T-helper 2 cell treated with Interferon-gamma antibody and Interleukin-4, amounts not matched to agents 100 ng/mL and 5 ng/mL, for 36 hours (primary cell): ENCODE measurements around the gene FOXP1. TPM values are rescaled to one million over a fixed set of nuclear protein-coding genes. Genes with fewer than 3 reads are reported as not detected.
"Not testable (repeated sequence)": the region's sequence is repeated elsewhere in the genome, so short reads cannot be mapped to it uniquely, and the experiment has no call there.

Experiments used
- intact Hi-C: fragments of 100-400 bp; cut with micrococcal nuclease; formaldehyde crosslinking; loops from one replicate; pipeline ENCODE4 v1.15.1; 2023
- total RNA-seq: library from RNA; stranded (reverse); gene quantifications from 2 replicates; pipeline ENCODE4 v1.2.3, GENCODE V29; 2022

FOXP1 gene
- total RNA-seq, 1 donor from 2014 or later = 113 TPM

DNA sequence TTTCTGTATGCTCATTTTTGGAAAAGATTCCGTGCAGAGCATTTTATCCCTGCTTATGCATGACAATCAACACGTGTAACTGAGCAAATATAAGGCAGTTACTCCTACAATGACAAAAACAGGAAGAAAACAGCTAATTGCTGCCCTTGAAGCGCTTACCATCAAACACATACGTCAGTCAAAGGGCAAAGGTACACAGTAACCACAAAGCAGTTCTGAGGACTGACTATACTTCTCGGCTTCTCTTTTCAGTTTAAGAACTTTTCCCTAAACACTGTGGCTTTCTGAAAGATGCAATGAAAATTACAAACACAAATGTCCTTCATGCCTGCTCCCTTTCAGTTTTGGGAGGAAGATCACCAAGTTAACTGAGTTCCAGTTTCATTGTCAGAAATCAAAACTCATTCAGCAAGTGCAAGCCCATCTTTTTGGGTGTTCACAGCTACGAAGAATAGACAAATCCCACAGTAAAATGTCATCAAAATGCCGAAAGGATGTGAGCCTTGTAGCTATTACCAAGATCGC lies 602.8 kb downstream of the FOXP1 start:
- intact Hi-C loops = no loop called here

- intact Hi-C loops = no loop called here
These were observed 603.4 kb downstream of the FOXP1 start for GRCh38 chr3:70979983-70980645.

DNA sequence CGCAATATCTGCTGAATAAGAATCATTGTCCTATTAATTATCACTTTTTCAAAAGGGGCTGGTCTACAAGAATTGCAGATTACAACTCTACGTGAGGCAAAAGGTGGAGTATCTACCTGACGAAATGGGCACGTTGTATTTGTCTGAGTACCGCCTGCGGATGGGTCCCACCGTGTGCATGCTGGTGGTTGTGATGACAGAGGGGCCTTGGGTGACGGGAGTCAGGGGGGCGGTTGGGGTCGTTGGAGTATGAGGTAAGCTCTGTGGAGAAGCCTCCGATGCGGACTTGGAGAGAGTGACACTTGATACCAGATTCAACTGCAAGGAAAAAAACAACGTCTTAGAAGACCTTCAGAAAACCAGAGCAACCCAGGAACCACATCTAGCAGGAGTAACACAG lies 605.8 kb downstream of the FOXP1 start:
- intact Hi-C loops = no loop called here

DNA sequence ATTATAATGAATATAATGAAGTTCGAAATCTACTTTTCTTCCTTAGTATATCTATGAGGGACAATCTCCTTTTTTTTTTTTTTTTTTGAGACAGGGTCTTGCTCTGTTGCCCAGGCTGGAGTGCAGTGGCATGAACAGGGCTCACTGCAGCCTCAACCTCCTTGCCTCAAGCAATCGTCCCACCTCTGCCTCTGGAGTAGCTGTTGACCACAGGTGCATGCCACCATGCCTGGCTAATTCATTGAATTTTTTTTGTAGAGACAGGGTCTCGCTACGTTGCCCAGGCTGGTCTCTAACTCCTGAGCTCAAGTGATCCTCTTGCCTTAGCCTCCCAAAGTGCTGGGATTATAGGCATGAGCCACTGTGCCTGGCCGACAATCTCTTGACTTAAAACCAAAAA lies 607.5 kb downstream of the FOXP1 start:
- intact Hi-C loops = not testable (repeated sequence)

DNA sequence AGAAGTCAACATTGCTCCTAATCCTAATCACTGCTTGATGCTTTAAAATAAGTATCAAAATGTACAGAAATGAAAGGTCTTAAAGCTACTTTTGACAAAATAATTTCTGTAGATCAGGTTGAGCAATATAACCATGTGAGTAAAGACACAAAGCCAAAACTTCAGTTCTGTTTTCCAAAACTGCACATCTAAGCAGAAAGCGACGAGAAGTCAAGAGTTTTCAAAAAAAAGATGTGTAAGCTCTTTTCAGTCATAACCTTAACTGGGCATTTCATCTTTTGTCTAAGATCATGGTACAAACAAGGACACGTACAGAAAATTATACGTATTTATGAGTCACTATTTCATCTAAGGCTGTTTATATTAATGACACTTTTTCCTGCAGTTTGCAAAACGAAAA lies 608.8 kb downstream of the FOXP1 start:
- intact Hi-C loops = no loop called here

- intact Hi-C loops = no loop called here
These were observed 610.0 kb downstream of the FOXP1 start for GRCh38 chr3:70973558-70973957.

GRCh38 chr3:70972855-70973254 lies 610.7 kb downstream of the FOXP1 start:
- intact Hi-C loops = no loop called here

- intact Hi-C loops = no loop called here
These were observed 612.6 kb downstream of the FOXP1 start for GRCh38 chr3:70970952-70971351.

GRCh38 chr3:70970171-70970570 lies 613.4 kb downstream of the FOXP1 start:
- intact Hi-C loops = no loop called here

GRCh38 chr3:70963431-70964275 lies 619.9 kb downstream of the FOXP1 start:
- intact Hi-C loops = no loop called here

DNA sequence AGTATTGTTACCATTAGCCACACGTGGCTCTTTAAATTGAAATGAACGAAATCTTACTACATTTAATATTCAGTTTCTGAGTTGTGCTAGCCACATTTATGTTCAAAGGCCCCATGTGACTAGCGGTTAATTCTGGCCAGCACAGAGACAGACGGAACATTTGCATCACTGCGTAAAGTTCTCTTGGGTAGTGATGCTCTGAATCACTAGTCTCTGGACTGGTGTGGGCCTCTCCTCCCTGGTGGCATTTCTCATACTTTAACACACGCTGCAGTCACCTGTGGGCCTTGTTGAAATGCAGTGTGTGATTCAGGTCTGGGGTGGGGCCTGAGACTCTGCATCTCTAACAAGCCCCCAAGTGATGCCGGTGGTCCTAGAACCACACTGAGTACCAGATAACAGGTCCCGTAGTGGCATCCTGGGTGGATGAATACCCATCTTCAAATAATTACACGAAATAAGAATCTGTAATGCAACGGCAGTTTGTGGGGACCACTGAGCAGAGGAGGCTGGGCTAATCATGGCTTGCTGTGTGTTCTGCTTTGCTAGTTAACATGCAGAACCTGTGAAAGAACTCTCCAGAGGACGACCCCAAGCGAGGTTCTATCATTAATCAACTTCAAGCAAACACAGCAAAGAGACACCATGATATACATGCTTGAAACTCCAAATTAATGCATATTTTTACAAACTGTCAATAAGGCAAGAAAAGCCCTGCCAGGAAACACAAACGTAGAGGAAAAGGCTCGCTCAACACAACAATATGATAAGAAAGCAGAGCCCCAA lies 623.8 kb downstream of the FOXP1 start:
- intact Hi-C loops = no loop called here

DNA sequence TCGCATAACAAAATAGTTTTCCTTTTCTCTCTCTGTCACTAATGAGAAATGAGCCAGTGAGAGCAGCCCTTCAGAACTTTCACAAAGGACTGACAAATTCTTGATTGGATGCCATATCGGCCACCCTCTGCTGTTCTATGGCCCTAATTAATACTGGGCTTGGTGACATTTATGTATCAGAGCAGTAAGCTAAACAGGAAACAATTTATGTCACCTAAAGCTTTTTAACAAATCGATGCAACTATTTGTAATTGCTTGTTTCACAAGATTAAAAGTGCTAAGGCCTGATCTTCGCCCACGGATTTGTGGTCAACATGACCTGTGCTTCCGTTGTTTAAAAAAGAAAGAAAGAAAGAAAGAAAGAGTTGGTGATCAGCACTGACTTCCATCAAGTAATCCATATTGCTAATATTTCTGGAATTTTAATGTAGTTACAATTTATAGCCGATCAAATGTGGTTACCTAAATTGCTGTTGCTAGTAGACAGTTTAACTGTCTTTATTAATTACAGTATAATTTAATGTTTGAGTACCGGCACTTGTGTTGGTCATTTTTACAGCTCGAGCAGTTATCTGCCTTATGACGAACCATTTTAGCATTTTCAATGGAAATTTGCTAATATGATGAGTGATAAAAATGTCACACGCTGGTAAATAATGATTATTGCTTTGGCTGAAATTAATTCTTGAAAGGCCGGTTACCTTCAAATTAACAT lies 631.3 kb downstream of the FOXP1 start:
- intact Hi-C loops = no loop called here

- intact Hi-C loops = no loop called here
These were observed 632.2 kb downstream of the FOXP1 start for GRCh38 chr3:70951316-70951715.

GRCh38 chr3:70947579-70947978 lies 635.9 kb downstream of the FOXP1 start:
- intact Hi-C loops = no loop called here

GRCh38 chr3:70943886-70944285 lies 639.6 kb downstream of the FOXP1 start:
- intact Hi-C loops = no loop called here

GRCh38 chr3:70933105-70933810 lies 650.3 kb downstream of the FOXP1 start:
- intact Hi-C loops = no loop called here

DNA sequence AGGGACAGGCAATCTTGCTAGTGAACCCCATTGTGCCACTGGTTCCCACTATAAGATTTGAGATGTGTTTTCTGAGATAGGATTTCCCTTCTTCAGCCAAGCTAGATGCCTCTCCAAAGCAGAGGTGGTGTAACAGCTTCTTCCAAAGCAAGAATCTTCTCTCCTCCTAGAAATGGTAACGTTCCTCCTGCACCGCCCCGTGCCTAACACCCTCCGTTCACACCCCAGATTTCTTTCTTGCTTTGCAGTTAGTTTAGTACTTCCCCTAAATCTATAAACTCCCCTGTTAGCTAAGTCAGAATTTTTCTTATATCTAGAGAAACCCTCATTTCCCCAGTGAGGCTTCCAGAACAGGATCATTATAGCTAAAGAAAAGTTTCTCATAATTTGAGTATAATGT lies 653.5 kb downstream of the FOXP1 start:
- intact Hi-C loops = no loop called here

DNA sequence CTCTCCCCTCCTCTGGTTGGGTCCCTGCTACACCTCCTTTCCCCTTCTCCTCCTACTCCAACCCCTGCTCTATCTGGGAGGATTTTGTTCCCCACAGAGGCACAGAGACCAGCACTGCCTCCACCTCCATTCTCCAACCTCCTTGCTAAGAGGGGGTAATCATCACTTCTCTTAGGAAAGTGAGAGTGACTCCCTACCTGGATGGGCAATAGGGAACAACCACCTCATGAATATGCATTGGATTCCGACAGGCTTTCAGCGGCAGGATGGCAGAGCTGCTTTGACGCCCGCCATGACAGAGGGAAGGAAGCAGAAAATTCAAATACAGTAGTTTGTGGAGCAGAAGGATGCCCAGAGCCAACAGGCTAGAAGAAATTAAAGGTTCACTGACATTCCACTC lies 656.3 kb downstream of the FOXP1 start:
- intact Hi-C loops = no loop called here

DNA sequence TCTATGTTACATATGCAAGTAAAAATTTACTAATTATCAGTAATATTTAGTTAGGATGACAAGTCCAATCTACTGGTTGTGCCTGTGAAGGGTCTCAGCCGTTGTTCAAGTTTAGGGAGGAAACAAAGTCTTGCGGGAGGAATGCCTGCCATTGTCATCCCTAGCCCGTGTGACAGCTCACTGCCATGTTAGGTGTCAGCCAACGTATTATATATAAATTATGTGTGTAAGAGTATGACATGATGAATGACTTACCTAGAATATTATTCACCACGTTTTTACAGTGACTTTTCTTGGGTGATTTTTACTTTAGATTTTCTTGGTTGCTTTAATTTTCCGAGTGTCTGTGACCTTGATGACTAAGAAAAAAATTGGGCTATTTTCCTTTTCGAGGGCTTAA lies 656.7 kb downstream of the FOXP1 start:
- intact Hi-C loops = no loop called here

DNA sequence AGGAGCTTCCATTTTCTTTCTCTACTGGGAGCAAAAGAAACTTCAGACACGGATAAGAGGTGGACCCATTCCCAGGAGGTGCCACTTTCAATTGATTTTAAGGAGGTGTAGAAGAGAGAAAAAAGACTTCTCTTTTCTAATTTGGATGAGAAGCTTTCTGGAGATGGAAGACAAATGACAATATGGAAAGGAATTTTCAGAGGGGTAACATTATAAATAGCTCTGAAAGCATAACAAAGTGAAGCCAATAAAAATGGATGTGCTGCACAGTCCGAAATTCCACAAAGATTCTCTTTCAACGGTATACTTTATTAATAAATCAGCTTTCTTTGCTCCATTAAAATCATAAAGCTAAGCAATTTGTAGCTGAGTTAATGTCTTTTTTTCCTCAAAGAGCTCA lies 663.9 kb downstream of the FOXP1 start:
- intact Hi-C loops = no loop called here

DNA sequence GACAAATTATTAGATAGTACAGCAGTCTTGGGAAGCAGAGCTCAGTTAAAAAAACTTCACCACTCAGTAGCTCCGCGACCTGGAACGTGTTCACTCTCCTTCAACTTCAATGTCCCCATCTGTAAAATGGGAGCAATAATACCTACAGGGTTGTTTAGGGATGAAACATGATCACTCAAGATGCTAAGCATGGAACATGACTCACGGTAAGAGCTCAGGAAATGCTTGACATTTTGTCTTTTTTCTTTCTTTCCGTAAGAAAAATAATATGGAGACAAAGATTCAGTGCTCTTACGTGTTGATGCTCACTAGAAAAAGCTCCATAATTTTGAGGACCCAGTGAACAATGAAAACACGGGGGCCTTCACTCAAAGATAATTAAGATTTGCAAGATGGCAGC lies 664.4 kb downstream of the FOXP1 start:
- intact Hi-C loops = no loop called here
